ENCODE results near the gene PDCD7. TPM values are rescaled to one million over a fixed set of nuclear protein-coding genes. Genes with fewer than 3 reads are reported as not detected.
"Not testable (repeated sequence)": the region's sequence is repeated elsewhere in the genome, so short reads cannot be mapped to it uniquely, and the experiment has no call there.

The PDCD7 gene
- total RNA-seq, 4 donors from 2014 or later = 21.0 to 33.5 (median 27.0) TPM

DNA sequence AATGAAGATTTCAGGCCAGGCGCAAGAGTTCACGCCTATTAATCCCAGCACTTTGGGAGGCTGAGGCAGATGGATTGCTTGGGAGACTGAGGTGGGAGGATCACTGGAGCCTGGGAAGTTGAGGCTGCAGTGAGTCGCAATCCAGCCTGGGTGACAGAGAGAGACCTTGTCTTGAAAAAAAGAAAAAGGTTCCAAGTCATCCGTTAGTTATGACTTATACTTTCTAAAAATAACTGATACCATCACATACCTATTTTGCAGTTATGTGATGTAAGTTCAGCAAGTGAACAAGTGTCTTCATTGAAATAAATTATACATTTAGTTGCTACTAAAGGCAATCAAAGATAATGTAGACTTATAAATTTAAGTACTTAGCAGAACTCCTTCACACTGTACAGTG, 29.4 kb upstream of the PDCD7 start:
- DNase-seq (ENCODE audit: low spot score in 2 of 2) = no peak
- 83 to 85% methylated on average over 4 of the region's 4 CpGs for WGBS, 2 donors
- no peak for TF ChIP-seq POLR2A (IDR thresholded peaks at IDR 0.05)
- TF ChIP-seq, protein P1, sequence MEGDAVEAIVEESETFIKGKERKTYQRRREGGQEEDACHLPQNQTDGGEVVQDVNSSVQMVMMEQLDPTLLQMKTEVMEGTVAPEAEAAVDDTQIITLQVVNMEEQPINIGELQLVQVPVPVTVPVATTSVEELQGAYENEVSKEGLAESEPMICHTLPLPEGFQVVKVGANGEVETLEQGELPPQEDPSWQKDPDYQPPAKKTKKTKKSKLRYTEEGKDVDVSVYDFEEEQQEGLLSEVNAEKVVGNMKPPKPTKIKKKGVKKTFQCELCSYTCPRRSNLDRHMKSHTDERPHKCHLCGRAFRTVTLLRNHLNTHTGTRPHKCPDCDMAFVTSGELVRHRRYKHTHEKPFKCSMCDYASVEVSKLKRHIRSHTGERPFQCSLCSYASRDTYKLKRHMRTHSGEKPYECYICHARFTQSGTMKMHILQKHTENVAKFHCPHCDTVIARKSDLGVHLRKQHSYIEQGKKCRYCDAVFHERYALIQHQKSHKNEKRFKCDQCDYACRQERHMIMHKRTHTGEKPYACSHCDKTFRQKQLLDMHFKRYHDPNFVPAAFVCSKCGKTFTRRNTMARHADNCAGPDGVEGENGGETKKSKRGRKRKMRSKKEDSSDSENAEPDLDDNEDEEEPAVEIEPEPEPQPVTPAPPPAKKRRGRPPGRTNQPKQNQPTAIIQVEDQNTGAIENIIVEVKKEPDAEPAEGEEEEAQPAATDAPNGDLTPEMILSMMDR (IDR thresholded peaks at IDR 0.05) = no peak
- H3K4me3 ChIP-seq (ENCODE audit: low read depth, poor library complexity, severe bottlenecking) = no peak overlapping the region
- intact Hi-C loops (cut with DNase I; ENCODE audit: low total_unique reads) = no loop called here

GRCh38 chr15:65156692-65157091, 23.1 kb upstream of the PDCD7 start:
- no peak for DNase-seq (ENCODE audit: low spot score in 2 of 2)
- intact Hi-C loops (cut with DNase I; ENCODE audit: low total_unique reads) = no loop called here
- TF ChIP-seq, protein P1 (IDR thresholded peaks at IDR 0.05) = no peak
- TF ChIP-seq POLR2A (IDR thresholded peaks at IDR 0.05) = no peak
- WGBS, 2 donors = 70 to 76% methylated on average over 5 of the region's 5 CpGs
- no peak overlapping the region for H3K4me3 ChIP-seq (ENCODE audit: low read depth, poor library complexity, severe bottlenecking)

GRCh38 chr15:65154720-65155119, 21.1 kb upstream of the PDCD7 start:
- no peak overlapping the region for H3K4me3 ChIP-seq (ENCODE audit: low read depth, poor library complexity, severe bottlenecking)
- WGBS, 2 donors = 78 to 79% methylated on average over 6 of the region's 6 CpGs
- intact Hi-C loops (cut with DNase I; ENCODE audit: low total_unique reads) = no loop called here
- DNase-seq (ENCODE audit: low spot score in 2 of 2) = no peak
- TF ChIP-seq POLR2A (IDR thresholded peaks at IDR 0.05) = no peak
- TF ChIP-seq, protein P1 (IDR thresholded peaks at IDR 0.05) = no peak

GRCh38 chr15:65147902-65148301, 14.3 kb upstream of the PDCD7 start:
- 85 to 87% methylated on average over 3 of the region's 3 CpGs for WGBS, 2 donors
- no peak for TF ChIP-seq POLR2A (IDR thresholded peaks at IDR 0.05)
- TF ChIP-seq, protein P1 (IDR thresholded peaks at IDR 0.05) = no peak
- no peak overlapping the region for H3K4me3 ChIP-seq (ENCODE audit: low read depth, poor library complexity, severe bottlenecking)
- intact Hi-C loops (cut with DNase I; ENCODE audit: low total_unique reads) = no loop called here
- DNase-seq (ENCODE audit: low spot score in 2 of 2) = no peak

- intact Hi-C loops (cut with DNase I; ENCODE audit: low total_unique reads) = no loop called here
- WGBS, 2 donors = 75 to 81% methylated on average over 4 of the region's 4 CpGs
Observed at GRCh38 chr15:65146438-65146837, 12.8 kb upstream of the PDCD7 start.

DNA sequence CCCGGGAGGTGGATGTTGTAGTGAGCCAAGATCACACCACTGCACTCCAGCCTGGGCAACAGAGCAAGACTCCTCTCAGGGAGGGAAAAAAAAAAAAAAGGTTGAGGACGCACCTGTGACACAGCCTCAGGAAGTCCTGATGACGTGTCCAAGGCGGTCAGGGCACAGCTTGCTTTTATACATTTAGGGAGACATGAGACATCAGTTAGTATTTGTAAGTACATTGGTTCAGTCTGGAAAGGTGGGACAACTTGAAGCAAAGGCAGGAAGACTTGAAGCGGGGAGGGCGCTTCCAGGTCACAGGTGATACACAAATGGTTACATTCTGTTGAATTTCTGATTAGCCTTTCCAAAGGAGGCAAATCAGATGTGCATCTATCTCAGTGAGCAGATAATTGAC, 5.0 kb upstream of the PDCD7 start:
- DNase-seq (ENCODE audit: low spot score in 2 of 2); H3K4me3 ChIP-seq (ENCODE audit: low read depth, poor library complexity, severe bottlenecking); intact Hi-C loops (cut with DNase I; ENCODE audit: low total_unique reads): not testable (repeated sequence)
- WGBS, 2 donors = 92 to 94% methylated on average over 6 of the region's 6 CpGs

More at GRCh38 chr15:65146438-65146837, 12.8 kb upstream of the PDCD7 start:
- no peak for TF ChIP-seq POLR2A (IDR thresholded peaks at IDR 0.05)
- TF ChIP-seq, protein P1 (IDR thresholded peaks at IDR 0.05) = no peak
- H3K4me3 ChIP-seq (ENCODE audit: low read depth, poor library complexity, severe bottlenecking) = no peak overlapping the region
- no peak for DNase-seq (ENCODE audit: low spot score in 2 of 2)

GRCh38 chr15:65137893-65138292, 4.3 kb upstream of the PDCD7 start:
- WGBS, 2 donors = 96% methylated on average over 4 of the region's 4 CpGs
- DNase-seq (ENCODE audit: low spot score in 2 of 2); H3K4me3 ChIP-seq (ENCODE audit: low read depth, poor library complexity, severe bottlenecking); intact Hi-C loops (cut with DNase I; ENCODE audit: low total_unique reads): not testable (repeated sequence)

DNA sequence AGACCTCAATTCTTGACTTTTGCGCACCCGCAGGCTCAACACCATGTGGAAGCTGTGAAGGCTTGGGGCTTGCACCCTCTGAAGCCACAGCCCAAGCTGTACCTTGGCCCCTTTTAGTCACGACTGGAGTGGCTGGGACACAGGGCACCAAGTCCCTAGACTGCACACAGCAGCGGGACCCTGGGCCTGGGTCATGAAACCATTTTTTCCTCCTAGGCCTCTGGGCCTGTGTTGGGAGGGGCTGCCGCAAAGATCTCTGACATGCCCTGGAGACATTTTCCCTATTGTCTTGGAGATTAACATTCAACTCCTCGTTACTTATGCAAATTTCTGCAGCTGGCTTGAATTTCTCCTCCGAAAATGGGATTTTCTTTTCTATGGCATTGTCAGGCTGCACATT, 3.5 kb upstream of the PDCD7 start:
- DNase-seq (ENCODE audit: low spot score in 2 of 2); H3K4me3 ChIP-seq (ENCODE audit: low read depth, poor library complexity, severe bottlenecking); intact Hi-C loops (cut with DNase I; ENCODE audit: low total_unique reads): not testable (repeated sequence)
- 94% methylated on average over 7 of the region's 7 CpGs for WGBS, 2 donors
